ENCODE results near the gene IGF1R. TPM values are rescaled to one million over a fixed set of nuclear protein-coding genes. Genes with fewer than 3 reads are reported as not detected.
A peak's percentile ranks its signal among the peaks of the same experiment; 100 is the strongest.

Gene IGF1R
- polyA plus RNA-seq, 1 experiment, result 21.6 TPM

DNA sequence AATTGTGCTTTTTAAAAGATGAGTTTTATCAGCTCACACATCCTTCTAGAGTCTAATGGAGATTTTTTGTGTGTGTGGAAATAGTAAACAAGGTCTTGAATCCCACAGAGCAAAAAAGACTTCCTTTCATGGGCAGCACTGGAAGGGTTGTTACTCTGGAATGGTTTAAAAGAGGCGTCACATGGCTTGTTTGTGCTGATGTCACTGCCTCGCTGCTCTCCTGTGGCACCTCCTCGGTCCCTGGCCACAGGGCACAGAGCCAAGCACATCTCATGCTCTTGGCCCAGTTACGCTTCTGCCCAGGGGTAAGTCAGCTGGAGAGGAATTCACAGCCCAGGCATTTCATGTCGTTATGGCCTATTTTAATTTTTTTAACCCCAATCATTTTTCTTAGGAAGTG lies 306.1 kb downstream of the IGF1R start:
- peak; percentile 37 for DNase-seq (ENCODE audit: low read depth, low spot score)
- Histone ChIP-seq H3K9me3 (ENCODE audit: control insufficient read depth, insufficient read depth, low read length) (peaks cover 3% of the 10 kb centered on the region; the same call in 1 of the 2 replicates), H3K4me3 (ENCODE audit: low read depth, low read length) (no peak overlapping the region), H3K27ac (ENCODE audit: low read depth, low read length) (peak overlapping the region; percentile 72), H3K27me3 (ENCODE audit: control insufficient read depth, insufficient read depth, low read length) (no peaks in the 10 kb centered on the region)
- POLR2A ChIA-PET, result no interaction called here
- CTCF ChIA-PET, result interaction anchor here (0.6 kb wide), 1 partner anchor 103 kb away, joined by 4 read pairs; no protein-coding TSS in a partner anchor
- TF ChIP-seq, protein P1, sequence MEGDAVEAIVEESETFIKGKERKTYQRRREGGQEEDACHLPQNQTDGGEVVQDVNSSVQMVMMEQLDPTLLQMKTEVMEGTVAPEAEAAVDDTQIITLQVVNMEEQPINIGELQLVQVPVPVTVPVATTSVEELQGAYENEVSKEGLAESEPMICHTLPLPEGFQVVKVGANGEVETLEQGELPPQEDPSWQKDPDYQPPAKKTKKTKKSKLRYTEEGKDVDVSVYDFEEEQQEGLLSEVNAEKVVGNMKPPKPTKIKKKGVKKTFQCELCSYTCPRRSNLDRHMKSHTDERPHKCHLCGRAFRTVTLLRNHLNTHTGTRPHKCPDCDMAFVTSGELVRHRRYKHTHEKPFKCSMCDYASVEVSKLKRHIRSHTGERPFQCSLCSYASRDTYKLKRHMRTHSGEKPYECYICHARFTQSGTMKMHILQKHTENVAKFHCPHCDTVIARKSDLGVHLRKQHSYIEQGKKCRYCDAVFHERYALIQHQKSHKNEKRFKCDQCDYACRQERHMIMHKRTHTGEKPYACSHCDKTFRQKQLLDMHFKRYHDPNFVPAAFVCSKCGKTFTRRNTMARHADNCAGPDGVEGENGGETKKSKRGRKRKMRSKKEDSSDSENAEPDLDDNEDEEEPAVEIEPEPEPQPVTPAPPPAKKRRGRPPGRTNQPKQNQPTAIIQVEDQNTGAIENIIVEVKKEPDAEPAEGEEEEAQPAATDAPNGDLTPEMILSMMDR (IDR thresholded peaks at IDR 0.05; ENCODE audit: low read depth, low read length), result no peak

DNA sequence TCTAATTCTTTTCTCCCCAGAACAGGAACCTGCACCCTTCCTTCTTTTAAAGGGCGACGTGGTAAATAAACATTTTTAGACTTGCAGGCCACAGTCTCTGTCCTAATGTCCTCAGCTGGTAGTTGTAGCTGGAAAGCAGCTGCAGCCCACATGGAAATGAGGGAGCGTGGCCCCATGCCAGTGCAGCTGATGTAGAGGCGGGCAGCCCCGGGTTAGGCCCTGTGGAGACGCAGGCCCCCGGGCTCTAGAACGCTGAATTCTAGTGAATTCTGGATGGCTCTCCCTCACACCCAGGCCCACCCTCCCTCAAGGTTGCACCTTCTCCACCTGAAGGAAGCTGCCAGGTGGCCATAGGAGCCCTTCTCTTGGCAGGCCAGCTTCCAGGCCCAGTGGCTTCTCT lies 307.0 kb downstream of the IGF1R start:
- H3K9me3 ChIP-seq (ENCODE audit: control insufficient read depth, insufficient read depth, low read length), result peaks cover 6% of the 10 kb centered on the region
- CTCF ChIA-PET, result interaction anchor here (0.6 to 0.7 kb wide), 2 partner anchors 19 to 128 kb away, joined by 3 to 4 read pairs; no protein-coding TSS in a partner anchor
- POLR2A ChIA-PET, result no interaction called here
- DNase-seq (ENCODE audit: low read depth, low spot score), result no peak
- TF ChIP-seq, protein P1 (IDR thresholded peaks at IDR 0.05; ENCODE audit: low read depth, low read length), result no peak
- no peaks in the 10 kb centered on the region for H3K27me3 ChIP-seq (ENCODE audit: control insufficient read depth, insufficient read depth, low read length)
- no peak overlapping the region for H3K27ac ChIP-seq (ENCODE audit: low read depth, low read length)
- H3K4me3 ChIP-seq (ENCODE audit: low read depth, low read length), result no peak overlapping the region

DNA sequence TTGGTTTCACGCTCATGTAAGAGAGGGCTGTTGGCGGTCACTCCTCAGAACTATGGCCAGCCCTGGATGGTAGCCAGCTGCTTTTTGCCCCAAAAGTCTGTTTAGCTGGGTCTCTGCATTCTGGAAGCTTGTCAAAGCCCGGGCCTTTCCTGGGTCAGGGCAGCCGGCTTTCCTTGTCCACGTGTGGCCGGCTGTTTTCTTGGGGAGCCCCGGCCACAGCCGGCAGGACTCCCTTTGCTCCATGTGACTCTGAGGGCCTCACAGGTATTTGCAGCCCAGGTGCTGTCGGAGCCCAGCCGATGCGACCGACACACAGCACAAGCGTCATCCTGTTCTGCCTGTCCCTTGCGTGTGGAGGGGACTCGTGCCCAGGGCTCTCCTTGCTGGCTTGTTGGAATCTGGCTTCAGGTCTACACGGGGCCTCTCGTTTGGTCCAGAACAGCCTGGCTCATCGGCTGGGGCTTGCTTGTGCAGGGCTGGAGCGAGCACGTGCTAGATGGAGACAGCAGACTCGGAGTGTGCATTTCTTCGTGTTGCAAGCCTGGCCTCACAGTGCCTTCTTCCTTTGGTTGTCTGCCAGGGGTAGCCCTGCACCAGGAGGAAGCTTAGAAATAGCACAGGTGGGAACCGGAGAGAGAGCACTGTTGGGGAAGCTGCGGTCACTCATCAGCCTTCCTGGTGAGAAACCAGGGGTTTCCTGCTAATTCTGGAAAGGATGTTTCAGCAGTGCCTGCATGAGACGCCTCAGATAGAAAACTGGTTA lies 307.8 kb downstream of the IGF1R start:
- ChIA-PET POLR2A (no interaction called here), CTCF (interaction anchor here (0.6 to 0.7 kb wide), 2 partner anchors 20 to 127 kb away, joined by 3 to 4 read pairs; no protein-coding TSS in a partner anchor)

DNA sequence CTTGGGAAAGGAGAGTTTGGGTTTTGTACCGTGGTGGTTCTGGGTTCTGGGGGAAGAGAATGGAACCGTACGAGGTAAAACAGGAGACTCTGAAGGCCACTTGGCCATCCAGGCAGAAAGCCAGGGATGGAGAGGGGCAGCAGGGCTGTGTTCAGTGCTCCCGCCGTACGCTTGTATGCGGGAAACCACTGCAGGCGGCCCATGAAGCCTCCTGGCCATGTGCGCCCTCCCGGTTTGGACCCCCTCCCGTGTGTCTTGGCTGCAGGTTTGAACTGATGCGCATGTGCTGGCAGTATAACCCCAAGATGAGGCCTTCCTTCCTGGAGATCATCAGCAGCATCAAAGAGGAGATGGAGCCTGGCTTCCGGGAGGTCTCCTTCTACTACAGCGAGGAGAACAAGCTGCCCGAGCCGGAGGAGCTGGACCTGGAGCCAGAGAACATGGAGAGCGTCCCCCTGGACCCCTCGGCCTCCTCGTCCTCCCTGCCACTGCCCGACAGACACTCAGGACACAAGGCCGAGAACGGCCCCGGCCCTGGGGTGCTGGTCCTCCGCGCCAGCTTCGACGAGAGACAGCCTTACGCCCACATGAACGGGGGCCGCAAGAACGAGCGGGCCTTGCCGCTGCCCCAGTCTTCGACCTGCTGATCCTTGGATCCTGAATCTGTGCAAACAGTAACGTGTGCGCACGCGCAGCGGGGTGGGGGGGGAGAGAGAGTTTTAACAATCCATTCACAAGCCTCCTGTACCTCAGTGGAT lies 308.6 kb downstream of the IGF1R start:
- no peaks in the 10 kb centered on the region for H3K27me3 ChIP-seq (ENCODE audit: control insufficient read depth, insufficient read depth, low read length)
- ChIA-PET POLR2A (no interaction called here), CTCF (no interaction called here)
- no peak overlapping the region for H3K27ac ChIP-seq (ENCODE audit: low read depth, low read length)
- H3K9me3 ChIP-seq (ENCODE audit: control insufficient read depth, insufficient read depth, low read length), result peaks cover 23% of the 10 kb centered on the region
- TF ChIP-seq, protein P1 (IDR thresholded peaks at IDR 0.05; ENCODE audit: low read depth, low read length), result no peak
- no peak overlapping the region for H3K4me3 ChIP-seq (ENCODE audit: low read depth, low read length)
- no peak for DNase-seq (ENCODE audit: low read depth, low spot score)

More for the DNA sequence above, 307.8 kb downstream of the IGF1R start:
- Histone ChIP-seq H3K27ac (ENCODE audit: low read depth, low read length) (peak overlapping the region; percentile 11), H3K27me3 (ENCODE audit: control insufficient read depth, insufficient read depth, low read length) (no peaks in the 10 kb centered on the region), H3K4me3 (ENCODE audit: low read depth, low read length) (no peak overlapping the region), H3K9me3 (ENCODE audit: control insufficient read depth, insufficient read depth, low read length) (peaks cover 14% of the 10 kb centered on the region)
- no peak for DNase-seq (ENCODE audit: low read depth, low spot score)
- TF ChIP-seq, protein P1 (IDR thresholded peaks at IDR 0.05; ENCODE audit: low read depth, low read length), result no peak

DNA sequence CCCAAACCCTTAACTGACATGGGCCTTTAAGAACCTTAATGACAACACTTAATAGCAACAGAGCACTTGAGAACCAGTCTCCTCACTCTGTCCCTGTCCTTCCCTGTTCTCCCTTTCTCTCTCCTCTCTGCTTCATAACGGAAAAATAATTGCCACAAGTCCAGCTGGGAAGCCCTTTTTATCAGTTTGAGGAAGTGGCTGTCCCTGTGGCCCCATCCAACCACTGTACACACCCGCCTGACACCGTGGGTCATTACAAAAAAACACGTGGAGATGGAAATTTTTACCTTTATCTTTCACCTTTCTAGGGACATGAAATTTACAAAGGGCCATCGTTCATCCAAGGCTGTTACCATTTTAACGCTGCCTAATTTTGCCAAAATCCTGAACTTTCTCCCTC lies 309.3 kb downstream of the IGF1R start:
- Histone ChIP-seq H3K4me3 (ENCODE audit: low read depth, low read length) (no peak overlapping the region), H3K27me3 (ENCODE audit: control insufficient read depth, insufficient read depth, low read length) (no peaks in the 10 kb centered on the region), H3K27ac (ENCODE audit: low read depth, low read length) (no peak overlapping the region), H3K9me3 (ENCODE audit: control insufficient read depth, insufficient read depth, low read length) (peaks cover 29% of the 10 kb centered on the region)
- POLR2A ChIA-PET, result no interaction called here
- CTCF ChIA-PET, result no interaction called here
- no peak for DNase-seq (ENCODE audit: low read depth, low spot score)
- TF ChIP-seq, protein P1 (IDR thresholded peaks at IDR 0.05; ENCODE audit: low read depth, low read length), result no peak

Measured in AG04450 (cell line).